Lung (tissue), 12 donors: ENCODE results near the gene POLN. TPM values are rescaled to one million over a fixed set of nuclear protein-coding genes. Genes with fewer than 3 reads are reported as not detected.
"Not testable (repeated sequence)": the region's sequence is repeated elsewhere in the genome, so short reads cannot be mapped to it uniquely, and the experiment has no call there.

ENCODE experiments used
- ATAC-seq: fragments of 200-7000 bp; cut with Tn5 transposase; one replicate; pipeline ENCODE4 v1.9.1; 2020; ENCODE audit warnings: moderate number of reproducible peaks; ENCODE audit not compliant: insufficient read depth, low FRiP score
- DNase-seq, 3 donors: peaks; one replicate each; pipeline ENCODE4 v3.0.0-alpha.2; 2013 to 2017
- H3K27ac ChIP-seq, 2 donors: one replicate each; pipeline ENCODE4 v1.5.1; 2013; ENCODE audit warnings: mild to moderate bottlenecking in 2 of 2, moderate library complexity in 2 of 2, control low read depth in 1 of 2, inconsistent platforms in 1 of 2, low read depth in 1 of 2, low read length in 1 of 2
- H3K27me3 ChIP-seq, 3 donors: one replicate each; pipeline ENCODE4 v1.5.1; 2013; ENCODE audit warnings: low read length in 2 of 3; ENCODE audit not compliant: control insufficient read depth in 3 of 3, insufficient read depth in 3 of 3
- H3K36me3 ChIP-seq, 4 donors: one replicate each; pipeline ENCODE4 v1.5.1; 2013; ENCODE audit warnings: low read length in 4 of 4, mild to moderate bottlenecking in 1 of 4, moderate library complexity in 1 of 4; ENCODE audit not compliant: control insufficient read depth in 4 of 4, insufficient read depth in 4 of 4
- H3K4me1 ChIP-seq, 5 donors: one replicate each; pipeline ENCODE4 v1.5.1; 2013; ENCODE audit warnings: low read length in 5 of 5, mild to moderate bottlenecking in 2 of 5, moderate library complexity in 1 of 5; ENCODE audit not compliant: control insufficient read depth in 5 of 5, insufficient read depth in 5 of 5
- H3K4me3 ChIP-seq: one replicate; pipeline ENCODE4 v1.5.1; 2013; ENCODE audit warnings: mild to moderate bottlenecking, control low read depth, moderate library complexity
- H3K9ac ChIP-seq, 2 donors: one replicate each; pipeline ENCODE4 v1.5.1; 2013; ENCODE audit warnings: low read length in 2 of 2, control low read depth in 1 of 2; ENCODE audit not compliant: insufficient read depth in 1 of 2
- H3K9me3 ChIP-seq, 4 donors: one replicate each; pipeline ENCODE4 v1.5.1; 2013; ENCODE audit warnings: low read length in 3 of 4, mild to moderate bottlenecking in 1 of 4, moderate library complexity in 1 of 4; ENCODE audit not compliant: control insufficient read depth in 4 of 4, insufficient read depth in 3 of 4
- WGBS, 2 donors: extraction: QIAGEN DNeasy Blood & Tissue Kit; methylation state at CpG; one replicate each; pipeline ENCODE4 v1.1.7; 2013; 5-methylcytosine and 5-hydroxymethylcytosine counted together
- polyA plus RNA-seq, 2 donors: library from polyadenylated mRNA; stranded (reverse); fragments of 200-250 nt; gene quantifications; one replicate each; pipeline ENCODE4 v1.2.1, GENCODE V29; 2013
- total RNA-seq, 2 donors: library from RNA; depleted of rRNA in 1 of 2; stranded (reverse); fragments of >200 nt in 1 of 2; gene quantifications; one replicate each; pipeline ENCODE4 v1.2.1, GENCODE V29; 2014 to 2021
- TF ChIP-seq, protein P1 (sequence below): IDR thresholded peaks from 2 replicates; pipeline ENCODE4 v1.5.1; 2012; ENCODE audit warnings: mild to moderate bottlenecking; ENCODE audit errors: control extremely low read depth, extremely low read depth
- donor health status: control.
- donor health status: control.
- donor health status: Bipolar disorder and iron deficiency.
- donor health status: healthy.
- donor health status: DM: yes; HTN: yes; CAD: no.

Gene POLN
- total and polyA plus RNA-seq, 4 donors = 0.68 to 3.7 (median 2.2) TPM

GRCh38 chr4:2036327-2036726 lies 205.6 kb downstream of the POLN start:
- Histone ChIP-seq H3K9ac (no peak overlapping the region), H3K27me3 (peaks cover 7 to 24% (median 17%) of the 10 kb centered on the region in 3 donors), H3K36me3 (no peaks in the 10 kb centered on the region), H3K27ac (no peak overlapping the region), H3K9me3 (peaks cover 0 to 6% (median 0%) of the 10 kb centered on the region in 4 donors), H3K4me3 (no peak overlapping the region), H3K4me1 (peaks cover 0 to 9% (median 0%) of the 10 kb centered on the region in 5 donors)
- TF ChIP-seq, protein P1, sequence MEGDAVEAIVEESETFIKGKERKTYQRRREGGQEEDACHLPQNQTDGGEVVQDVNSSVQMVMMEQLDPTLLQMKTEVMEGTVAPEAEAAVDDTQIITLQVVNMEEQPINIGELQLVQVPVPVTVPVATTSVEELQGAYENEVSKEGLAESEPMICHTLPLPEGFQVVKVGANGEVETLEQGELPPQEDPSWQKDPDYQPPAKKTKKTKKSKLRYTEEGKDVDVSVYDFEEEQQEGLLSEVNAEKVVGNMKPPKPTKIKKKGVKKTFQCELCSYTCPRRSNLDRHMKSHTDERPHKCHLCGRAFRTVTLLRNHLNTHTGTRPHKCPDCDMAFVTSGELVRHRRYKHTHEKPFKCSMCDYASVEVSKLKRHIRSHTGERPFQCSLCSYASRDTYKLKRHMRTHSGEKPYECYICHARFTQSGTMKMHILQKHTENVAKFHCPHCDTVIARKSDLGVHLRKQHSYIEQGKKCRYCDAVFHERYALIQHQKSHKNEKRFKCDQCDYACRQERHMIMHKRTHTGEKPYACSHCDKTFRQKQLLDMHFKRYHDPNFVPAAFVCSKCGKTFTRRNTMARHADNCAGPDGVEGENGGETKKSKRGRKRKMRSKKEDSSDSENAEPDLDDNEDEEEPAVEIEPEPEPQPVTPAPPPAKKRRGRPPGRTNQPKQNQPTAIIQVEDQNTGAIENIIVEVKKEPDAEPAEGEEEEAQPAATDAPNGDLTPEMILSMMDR = no peak
- DNase-seq (no peak), ATAC-seq (no peak)
- WGBS, 2 donors = 87 to 94% methylated on average over 10 of the region's 10 CpGs

DNA sequence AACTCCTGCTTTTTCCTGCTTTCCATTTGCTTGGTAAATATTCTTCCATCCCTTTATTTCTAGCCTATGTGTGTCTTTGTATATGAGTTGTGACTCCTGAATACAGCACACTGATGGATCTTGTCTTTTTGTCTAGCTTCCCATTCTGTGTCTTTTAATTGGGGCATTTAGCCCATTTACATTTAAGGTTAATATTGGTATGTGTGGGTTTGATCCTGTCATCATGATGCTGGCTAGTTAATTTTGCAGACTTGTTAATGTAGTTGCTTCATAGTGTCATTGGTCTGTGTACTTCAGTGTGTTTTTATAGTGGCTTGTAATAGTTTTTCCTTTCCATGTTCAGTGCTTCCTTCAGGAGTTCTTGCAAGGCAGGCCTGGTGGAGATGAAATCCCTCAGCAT lies 210.8 kb downstream of the POLN start:
- not testable (repeated sequence) for H3K9me3 ChIP-seq, H3K9ac ChIP-seq, DNase-seq, H3K4me1 ChIP-seq, H3K4me3 ChIP-seq, H3K27ac ChIP-seq, H3K36me3 ChIP-seq, H3K27me3 ChIP-seq, ATAC-seq

DNA sequence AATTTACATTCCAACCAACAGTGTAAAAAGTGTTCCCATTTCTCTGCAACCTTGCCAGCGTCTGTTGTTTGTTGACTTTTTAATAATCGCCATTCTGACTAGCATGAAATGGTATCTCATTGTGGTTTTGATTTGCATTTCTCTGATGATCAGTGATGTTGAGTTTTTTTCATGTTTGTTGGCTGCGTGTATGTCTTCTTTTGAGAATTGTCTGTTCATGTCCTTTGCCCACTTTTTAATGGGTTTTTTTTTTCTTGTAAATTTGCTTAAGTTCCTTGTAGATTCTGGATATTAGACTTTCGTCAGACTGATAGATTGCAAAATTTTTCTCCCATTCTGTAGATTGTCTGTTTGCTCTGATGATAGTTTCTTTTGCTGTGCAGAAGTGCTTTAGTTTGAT lies 214.8 kb downstream of the POLN start:
- WGBS, 2 donors = 85 to 86% methylated on average over 4 of the region's 4 CpGs
- not testable (repeated sequence) for H3K4me3 ChIP-seq, H3K36me3 ChIP-seq, H3K27me3 ChIP-seq, DNase-seq, H3K9ac ChIP-seq, H3K4me1 ChIP-seq, H3K27ac ChIP-seq, H3K9me3 ChIP-seq, ATAC-seq

DNA sequence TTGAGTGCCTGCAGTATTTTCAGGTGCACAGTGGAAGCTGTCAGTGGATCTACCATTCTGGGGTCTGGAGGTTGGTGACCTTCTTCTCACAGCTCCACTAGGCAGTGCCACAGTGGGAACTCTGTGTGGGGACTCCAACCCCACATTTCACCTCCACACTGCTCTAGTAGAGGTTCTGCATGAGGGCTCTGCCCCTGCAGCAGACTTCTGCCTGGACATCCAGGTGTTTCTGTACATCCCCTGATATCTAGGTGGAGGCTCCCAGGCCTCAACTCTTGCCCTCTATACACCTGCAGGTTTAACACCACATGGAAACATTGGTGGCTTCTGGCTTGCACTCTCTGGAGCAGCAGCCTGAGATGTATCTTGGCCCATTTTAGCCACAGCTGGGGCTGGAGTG lies 216.1 kb downstream of the POLN start:
- TF ChIP-seq, protein P1 = no peak
- Histone ChIP-seq H3K36me3 (no peaks in the 10 kb centered on the region), H3K27ac (no peak overlapping the region), H3K4me3 (no peak overlapping the region), H3K9ac (no peak overlapping the region), H3K27me3 (no peaks in the 10 kb centered on the region), H3K4me1 (no peaks in the 10 kb centered on the region), H3K9me3 (no peaks in the 10 kb centered on the region)
- DNase-seq (no peak), ATAC-seq (no peak)

DNA sequence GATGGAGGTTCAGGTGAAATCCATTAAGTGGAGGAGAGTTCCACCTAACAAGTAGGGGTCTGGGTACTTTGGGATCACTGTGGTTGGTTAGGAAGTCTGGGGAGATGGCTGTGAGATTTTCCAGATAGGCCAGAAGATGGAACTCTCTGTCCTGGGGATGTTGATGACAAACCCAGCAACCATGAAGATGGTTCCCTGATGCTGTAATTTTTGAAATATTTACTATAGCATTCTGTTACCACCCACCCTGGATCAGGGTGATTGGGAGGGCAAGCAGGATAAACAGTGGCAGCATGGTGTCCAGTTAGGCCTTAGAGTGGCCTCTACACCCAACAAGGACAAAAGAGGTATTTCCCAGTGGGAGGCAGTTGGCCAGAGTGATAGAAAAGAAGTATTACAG lies 217.2 kb downstream of the POLN start:
- no peaks in the 10 kb centered on the region for H3K27me3 ChIP-seq

More for the DNA sequence above, 217.2 kb downstream of the POLN start:
- ATAC-seq (no peak), DNase-seq (no peak)
- H3K36me3 ChIP-seq = no peaks in the 10 kb centered on the region
- TF ChIP-seq, protein P1 = no peak
- no peaks in the 10 kb centered on the region for H3K4me1 ChIP-seq
- H3K4me3 ChIP-seq = no peak overlapping the region
- no peaks in the 10 kb centered on the region for H3K9me3 ChIP-seq
- no peak overlapping the region for H3K9ac ChIP-seq
- no peak overlapping the region for H3K27ac ChIP-seq
